Ovary (tissue), 3 donors: ENCODE measurements around the gene CDC25A.

Experiments
- CTCF ChIP-seq, 3 donors: fragments of 450-650 bp in 2 of 3; fragments of 200-600 bp in 1 of 3; IDR thresholded peaks; one replicate each; pipeline versions ENCODE4 v1.5.1 to v1.8.0; 2016 to 2022; ENCODE audit warnings: antibody characterized with exemption in 3 of 3, mild to moderate bottlenecking in 1 of 3
- EP300 ChIP-seq: sonication (generic); formaldehyde crosslinking; IDR thresholded peaks from one replicate; pipeline ENCODE4 v1.6.1; 2017; ENCODE audit warnings: antibody characterized with exemption
- POLR2A ChIP-seq: fragments of 450-650 bp; IDR thresholded peaks from one replicate; pipeline ENCODE4 v1.6.1; 2017; ENCODE audit warnings: antibody characterized with exemption, mild to moderate bottlenecking, moderate library complexity
- donor health status: DM: no; HTN: no; CAD: no.

GRCh38 chr3:48187579-48188265, 495 bp downstream of the CDC25A start:
- TF ChIP-seq CTCF (IDR thresholded peaks at IDR 0.05) (no peak), POLR2A (no peak), EP300 (no peak)
